Osteocyte (in vitro differentiated cells): ENCODE results near the gene GRIK4. TPM values are rescaled to one million over a fixed set of nuclear protein-coding genes. Genes with fewer than 3 reads are reported as not detected.

Source experiments
- DNase-seq: peaks from one replicate; pipeline ENCODE4 v3.0.0; 2021; ENCODE audit warnings: mixed read lengths; ENCODE audit not compliant: unreplicated experiment; ENCODE audit errors: extremely low spot score
- H3K27ac Mint-ChIP-seq: one replicate; pipeline ENCODE4 v1.8.0; 2021; ENCODE audit warnings: mild to moderate bottlenecking, mixed read lengths; ENCODE audit not compliant: unreplicated experiment
- H3K27me3 Mint-ChIP-seq: one replicate; pipeline ENCODE4 v1.8.0; 2021; ENCODE audit warnings: mixed read lengths; ENCODE audit not compliant: unreplicated experiment
- H3K36me3 Mint-ChIP-seq: one replicate; pipeline ENCODE4 v1.8.0; 2021; ENCODE audit warnings: mixed read lengths; ENCODE audit not compliant: unreplicated experiment
- H3K4me1 Mint-ChIP-seq: one replicate; pipeline ENCODE4 v1.8.0; 2021; ENCODE audit warnings: mixed read lengths; ENCODE audit not compliant: unreplicated experiment
- H3K4me3 Mint-ChIP-seq: one replicate; pipeline ENCODE4 v1.8.0; 2021; ENCODE audit warnings: mild to moderate bottlenecking, moderate library complexity, mixed read lengths; ENCODE audit not compliant: unreplicated experiment
- H3K9me3 Mint-ChIP-seq: one replicate; pipeline ENCODE4 v1.8.0; 2021; ENCODE audit warnings: mixed read lengths; ENCODE audit not compliant: unreplicated experiment
- CTCF ChIP-seq: fragments of 200-600 bp; sonication (generic); IDR thresholded peaks from 2 replicates; pipeline ENCODE4 v1.5.0; 2021; ENCODE audit warnings: antibody characterized with exemption, mild to moderate bottlenecking, moderate library complexity
- total RNA-seq: library from RNA; stranded (reverse); gene quantifications from 2 replicates; pipeline ENCODE4 v1.2.1, GENCODE V29; 2021

GRIK4 gene
- total RNA-seq, 1 donor from 2014 or later: 0.11 TPM

DNA sequence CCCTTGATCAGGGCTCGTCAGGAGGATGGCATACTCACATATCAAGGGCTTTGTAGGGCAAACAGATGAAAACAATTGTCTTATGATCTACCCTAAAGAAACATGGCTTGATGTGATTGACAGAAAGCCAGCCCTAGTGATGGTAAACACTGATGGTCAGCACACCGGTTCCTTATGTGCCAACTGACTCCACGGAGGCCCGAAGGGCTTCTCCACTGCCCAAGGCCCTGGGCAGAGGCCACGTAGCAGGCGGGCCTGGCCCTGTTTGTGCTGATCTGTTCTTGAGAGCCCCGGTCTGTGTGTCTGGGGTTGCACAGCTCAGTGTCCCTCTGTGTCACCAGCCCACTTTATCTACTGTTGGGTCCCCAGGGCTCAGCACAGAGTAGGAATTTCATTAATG, 115.2 kb downstream of the GRIK4 start:
- peaks cover 11% of the 10 kb centered on the region for H3K27me3 Mint-ChIP-seq
- H3K4me1 Mint-ChIP-seq: no peaks in the 10 kb centered on the region
- no peak overlapping the region for H3K27ac Mint-ChIP-seq
- no peaks in the 10 kb centered on the region for H3K36me3 Mint-ChIP-seq
- H3K4me3 Mint-ChIP-seq: no peak overlapping the region
- TF ChIP-seq CTCF: no peak
- no peaks in the 10 kb centered on the region for H3K9me3 Mint-ChIP-seq
- DNase-seq: no peak

- DNase-seq: no peak
- H3K4me3 Mint-ChIP-seq: no peak overlapping the region
- H3K27me3 Mint-ChIP-seq: peaks cover 11% of the 10 kb centered on the region
- no peak overlapping the region for H3K27ac Mint-ChIP-seq
- TF ChIP-seq CTCF: no peak
- H3K4me1 Mint-ChIP-seq: no peaks in the 10 kb centered on the region
- no peaks in the 10 kb centered on the region for H3K9me3 Mint-ChIP-seq
- no peaks in the 10 kb centered on the region for H3K36me3 Mint-ChIP-seq
These were observed 116.0 kb downstream of the GRIK4 start for GRCh38 chr11:120627327-120628163.

DNA sequence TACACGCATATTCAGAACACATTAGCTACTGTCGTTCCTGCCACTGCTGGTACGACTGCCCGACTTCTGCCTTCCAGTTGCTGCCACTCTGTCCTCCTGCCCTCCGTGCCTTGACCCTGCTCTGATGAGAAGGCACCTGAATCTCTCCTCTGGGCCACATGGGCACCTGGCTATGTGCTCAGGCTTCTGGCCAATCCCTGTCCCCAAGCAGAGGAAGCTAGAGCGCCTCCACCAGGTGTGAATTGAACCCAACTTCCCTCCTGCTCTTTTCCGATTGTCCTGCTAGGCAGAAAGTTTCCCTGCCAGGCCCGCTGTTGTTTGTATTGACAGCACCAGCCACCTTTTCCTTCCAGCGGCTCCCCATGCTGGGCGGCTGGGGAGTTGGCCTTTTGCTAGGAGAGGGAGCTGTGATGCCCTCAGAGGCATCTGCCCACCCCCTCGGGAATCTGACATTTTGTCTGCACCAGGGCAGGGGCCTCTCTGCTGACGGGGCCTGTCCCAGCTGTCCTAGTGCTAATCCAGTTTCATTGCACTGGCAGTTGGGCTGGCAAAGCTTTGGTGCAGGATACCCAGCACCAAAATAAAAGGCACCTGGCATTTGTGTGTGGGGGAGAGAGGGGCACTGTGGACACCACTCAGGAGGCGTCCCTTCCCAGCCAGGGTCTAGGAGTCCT, 118.0 kb downstream of the GRIK4 start:
- H3K27me3 Mint-ChIP-seq: peaks cover 16% of the 10 kb centered on the region
- H3K27ac Mint-ChIP-seq: no peak overlapping the region
- H3K4me1 Mint-ChIP-seq: no peaks in the 10 kb centered on the region
- no peaks in the 10 kb centered on the region for H3K9me3 Mint-ChIP-seq
- H3K4me3 Mint-ChIP-seq: no peak overlapping the region
- no peak for DNase-seq
- TF ChIP-seq CTCF: no peak
- no peaks in the 10 kb centered on the region for H3K36me3 Mint-ChIP-seq

DNA sequence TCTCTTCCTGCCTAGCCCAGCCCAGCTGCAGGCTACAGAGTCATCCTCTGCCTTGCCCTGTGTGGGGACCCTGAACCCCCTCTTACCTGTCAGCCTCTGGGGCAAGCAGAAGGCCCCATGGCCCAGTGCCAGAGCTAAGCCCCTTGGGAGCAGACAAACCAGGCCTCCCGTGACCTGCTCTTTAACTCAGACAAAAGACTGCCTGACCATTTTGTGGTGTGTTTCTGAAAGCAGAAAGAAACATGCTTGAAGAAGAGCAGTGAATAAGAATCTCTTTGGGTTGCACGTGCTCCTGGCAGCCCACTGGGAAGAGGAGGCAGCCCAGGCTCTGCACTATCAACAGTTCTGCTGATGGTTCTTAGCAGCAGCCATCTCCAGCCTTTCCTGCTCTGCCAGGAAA, 118.6 kb downstream of the GRIK4 start:
- Mint-ChIP-seq H3K4me1 (no peaks in the 10 kb centered on the region), H3K4me3 (no peak overlapping the region), H3K36me3 (no peaks in the 10 kb centered on the region), H3K9me3 (no peaks in the 10 kb centered on the region), H3K27me3 (peaks cover 13% of the 10 kb centered on the region), H3K27ac (no peak overlapping the region)
- DNase-seq: no peak
- no peak for TF ChIP-seq CTCF

DNA sequence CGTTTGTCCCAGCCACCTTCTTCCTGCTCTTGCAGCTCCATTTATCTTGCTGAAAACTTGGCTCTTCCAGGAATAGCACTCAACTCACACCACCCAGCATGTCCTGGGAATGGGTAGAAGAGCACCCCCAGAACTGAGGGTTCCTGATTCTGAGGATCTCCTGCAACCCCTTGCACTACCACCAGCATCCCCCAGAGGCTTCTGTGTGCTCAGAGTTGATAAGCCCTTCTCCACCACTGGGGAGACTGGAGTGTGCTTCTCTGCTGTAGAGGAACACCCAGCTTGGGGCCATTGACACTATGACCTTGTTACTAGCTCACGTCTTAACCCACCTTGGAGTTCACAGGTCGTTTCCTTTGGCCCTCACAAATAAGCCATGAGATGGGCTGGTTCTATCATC, 121.0 kb downstream of the GRIK4 start:
- Mint-ChIP-seq H3K36me3 (no peaks in the 10 kb centered on the region), H3K9me3 (no peaks in the 10 kb centered on the region), H3K4me3 (no peak overlapping the region), H3K27ac (no peak overlapping the region), H3K27me3 (peaks cover 9% of the 10 kb centered on the region), H3K4me1 (no peaks in the 10 kb centered on the region)
- no peak for TF ChIP-seq CTCF
- no peak for DNase-seq
